Ovary (tissue), 9 donors: ENCODE measurements around the gene TRIM23. TPM values are rescaled to one million over a fixed set of nuclear protein-coding genes. Genes with fewer than 3 reads are reported as not detected.

Source experiments
- DNase-seq, 5 donors: peaks; one replicate each; pipeline ENCODE4 v3.0.0-alpha.2; 2019 to 2020
- H3K27ac ChIP-seq, 2 donors: fragments of 200-600 bp; one replicate each; pipeline versions ENCODE4 v1.5.1 to v1.8.0; 2019 to 2022
- H3K27me3 ChIP-seq: fragments of 200-600 bp; one replicate; pipeline ENCODE4 v1.8.0; 2022
- H3K36me3 ChIP-seq: fragments of 200-600 bp; sonication (generic); one replicate; pipeline ENCODE4 v1.5.1; 2019
- H3K4me1 ChIP-seq: one replicate; pipeline ENCODE4 v1.8.1; 2013; ENCODE audit warnings: mild to moderate bottlenecking, moderate library complexity; ENCODE audit not compliant: insufficient read depth
- H3K4me3 ChIP-seq: fragments of 200-600 bp; sonication (generic); one replicate; pipeline ENCODE4 v1.5.1; 2017
- H3K9me3 ChIP-seq, 2 donors: fragments of 200-600 bp in 1 of 2; sonication (generic) in 1 of 2; one replicate each; pipeline versions ENCODE4 v1.5.1 to v1.8.1; 2013 to 2019; ENCODE audit warnings: mild to moderate bottlenecking in 1 of 2, moderate library complexity in 1 of 2
- CTCF ChIP-seq, 3 donors: fragments of 450-650 bp in 2 of 3; fragments of 200-600 bp in 1 of 3; IDR thresholded peaks; one replicate each; pipeline versions ENCODE4 v1.5.1 to v1.8.0; 2016 to 2022; ENCODE audit warnings: antibody characterized with exemption in 3 of 3, mild to moderate bottlenecking in 1 of 3
- EP300 ChIP-seq: sonication (generic); formaldehyde crosslinking; IDR thresholded peaks from one replicate; pipeline ENCODE4 v1.6.1; 2017; ENCODE audit warnings: antibody characterized with exemption
- POLR2A ChIP-seq: fragments of 450-650 bp; IDR thresholded peaks from one replicate; pipeline ENCODE4 v1.6.1; 2017; ENCODE audit warnings: antibody characterized with exemption, mild to moderate bottlenecking, moderate library complexity
- WGBS, 3 donors: extraction: QIAGEN DNeasy Blood & Tissue Kit in 1 of 3; methylation state at CpG; one replicate each; pipeline versions ENCODE4 v1.1.5 to v1.1.7; 2013 to 2017; 5-methylcytosine and 5-hydroxymethylcytosine counted together
- intact Hi-C, 4 donors: fragments of 100-400 bp; cut with DNase I; formaldehyde crosslinking; loops; one replicate each; pipeline versions ENCODE4 v1.11.0 to v1.15.1; 2022 to 2023
- polyA plus RNA-seq, 2 donors: library from polyadenylated mRNA; stranded (reverse); fragments of 200-250 nt in 1 of 2; fragments of 350-450 nt in 1 of 2; fragmentation: Illumina TruSeq in 1 of 2; extraction: RNeasy Lipid Tissue Mini Kit (QIAGEN cat#74804) in 1 of 2; gene quantifications; one replicate each; pipeline ENCODE4 v1.2.3, GENCODE V29; 2013 to 2014
- total RNA-seq, 7 donors: library from RNA; depleted of rRNA in 2 of 7; stranded (reverse); fragments of >200 nt in 2 of 7; fragmentation: NEBNext Ultra II Directional in 3 of 7; extraction: Animal tissue kit (Norgen Biotek cat#: 25700) in 3 of 7; gene quantifications; one replicate each; pipeline versions ENCODE4 v1.1.0 to v1.2.4, GENCODE V29; 2016 to 2023
- donor health status: DM: no; HTN: no; CAD: no; lungs with moderate emphysema.
- donor health status: DM: no; HTN: no; CAD: no.
- donor health status: Bipolar disorder and iron deficiency.
- donor health status: DM: yes; HTN: yes; CAD: no.
- donor health status: DM: no; HTN: no; CAD: no.
- donor health status: DM: yes; HTN: yes; CAD: no.

Gene TRIM23
- total and polyA plus RNA-seq, 9 donors = 8.3 to 23.4 (median 19.3) TPM

- peaks cover 7% of the 10 kb centered on the region for H3K4me1 ChIP-seq
- no peaks in the 10 kb centered on the region for H3K36me3 ChIP-seq
- H3K27ac ChIP-seq = peak within 1 kb of the TSS in 1 of 2 donors; percentile 68
- intact Hi-C loops = no loop called here
- 0 to 1% (median 0%) methylated on average over 43 to 54 of the region's 54 CpGs for WGBS, 3 donors
- H3K9me3 ChIP-seq = no peaks in the 10 kb centered on the region
- peak; percentile 86 to 93 (median 90) for DNase-seq
- TF ChIP-seq POLR2A = peak; percentile 61
- TF ChIP-seq CTCF (IDR thresholded peaks at IDR 0.05) = no peak
- no peak for TF ChIP-seq EP300
- peak within 1 kb of the TSS; percentile 60 for H3K4me3 ChIP-seq
- no peaks in the 10 kb centered on the region for H3K27me3 ChIP-seq
These were observed 61.1 kb downstream of the TRIM23 start, which contains the start of the genes CENPK and PPWD1 for GRCh38 chr5:65562731-65563701. CENPK (minus strand) TSS chr5:65563168; CDS start chr5:65554907, 8,261 bp downstream. PPWD1 (plus strand) TSS chr5:65563296; CDS start chr5:65563311, 15 bp downstream.

- Histone ChIP-seq H3K27ac (no peak overlapping the region), H3K9me3 (no peaks in the 10 kb centered on the region), H3K27me3 (no peaks in the 10 kb centered on the region), H3K4me3 (no peak overlapping the region), H3K4me1 (no peaks in the 10 kb centered on the region), H3K36me3 (no peaks in the 10 kb centered on the region)
- TF ChIP-seq CTCF (IDR thresholded peaks at IDR 0.05) (no peak), POLR2A (no peak), EP300 (no peak)
- DNase-seq = no peak
- WGBS, 3 donors = 87 to 93% (median 92%) methylated on average over 3 of the region's 3 CpGs
- intact Hi-C loops = no loop called here
These were observed 67.4 kb downstream of the TRIM23 start for GRCh38 chr5:65556718-65557117.

GRCh38 chr5:65556181-65556580, 68.0 kb downstream of the TRIM23 start:
- no peaks in the 10 kb centered on the region for H3K9me3 ChIP-seq
- H3K4me1 ChIP-seq = no peaks in the 10 kb centered on the region
- H3K36me3 ChIP-seq = no peaks in the 10 kb centered on the region
- no peak for DNase-seq
- no peaks in the 10 kb centered on the region for H3K27me3 ChIP-seq
- no peak overlapping the region for H3K27ac ChIP-seq
- H3K4me3 ChIP-seq = no peak overlapping the region
- WGBS, 3 donors = 80 to 94% (median 92%) methylated on average over 2 of the region's 2 CpGs
- intact Hi-C loops = no loop called here
- TF ChIP-seq EP300 (no peak), POLR2A (no peak), CTCF (IDR thresholded peaks at IDR 0.05) (no peak)

GRCh38 chr5:65555287-65555686, 68.8 kb downstream of the TRIM23 start:
- TF ChIP-seq POLR2A (no peak), CTCF (IDR thresholded peaks at IDR 0.05) (no peak), EP300 (no peak)
- Histone ChIP-seq H3K4me1 (no peaks in the 10 kb centered on the region), H3K36me3 (no peaks in the 10 kb centered on the region), H3K27me3 (no peaks in the 10 kb centered on the region), H3K27ac (no peak overlapping the region), H3K9me3 (no peaks in the 10 kb centered on the region), H3K4me3 (no peak overlapping the region)
- no peak for DNase-seq
- intact Hi-C loops = no loop called here
